Large intestine (tissue), 3 donors: ENCODE data around the gene LCTL. TPM values are rescaled to one million over a fixed set of nuclear protein-coding genes. Genes with fewer than 3 reads are reported as not detected.

ENCODE experiments used
- DNase-seq, 2 donors: peaks; one replicate each; pipeline versions ENCODE4 v3.0.0 to v3.0.0-alpha.2; 2013
- H3K27ac ChIP-seq: one replicate; pipeline ENCODE4 v1.5.1; 2013; ENCODE audit warnings: low read length
- H3K27me3 ChIP-seq: 2 replicates; pipeline ENCODE4 v1.6.1; 2013; ENCODE audit warnings: low read length; ENCODE audit not compliant: control insufficient read depth, insufficient read depth
- H3K36me3 ChIP-seq: 2 replicates; pipeline ENCODE4 v1.6.1; 2013; ENCODE audit warnings: low read length; ENCODE audit not compliant: control insufficient read depth, insufficient read depth
- H3K4me1 ChIP-seq: one replicate; pipeline ENCODE4 v1.6.1; 2013; ENCODE audit warnings: low read length; ENCODE audit not compliant: control insufficient read depth, insufficient read depth
- H3K4me3 ChIP-seq: one replicate; pipeline ENCODE4 v1.5.1; 2013; ENCODE audit warnings: low read length
- H3K9me3 ChIP-seq: one replicate; pipeline ENCODE4 v1.6.1; 2013; ENCODE audit warnings: mild to moderate bottlenecking, low read depth, low read length, moderate library complexity; ENCODE audit not compliant: control insufficient read depth
- WGBS: methylation state at CpG from one replicate; pipeline ENCODE4 v1.1.5; 2013; ENCODE audit warnings: low lambda C conversion rate; ENCODE audit not compliant: insufficient coverage; 5-methylcytosine and 5-hydroxymethylcytosine counted together
- polyA plus RNA-seq: library from polyadenylated mRNA; unstranded; fragments of 120-200 nt; gene quantifications from one replicate; pipeline ENCODE4 v1.2.1, GENCODE V29; 2013

Gene LCTL
- polyA plus RNA-seq, 1 donor: 0.34 TPM

GRCh38 chr15:66578286-66578875 lies 12.6 kb upstream of the LCTL start:
- no peak overlapping the region for H3K4me3 ChIP-seq
- H3K4me1 ChIP-seq: no peaks in the 10 kb centered on the region
- H3K27ac ChIP-seq: no peak overlapping the region
- H3K27me3 ChIP-seq: no peaks in the 10 kb centered on the region
- no peaks in the 10 kb centered on the region for H3K9me3 ChIP-seq
- WGBS: no CpG with 5 or more reads among the region's 10 CpGs
- H3K36me3 ChIP-seq: no peaks in the 10 kb centered on the region
- no peak for DNase-seq

DNA sequence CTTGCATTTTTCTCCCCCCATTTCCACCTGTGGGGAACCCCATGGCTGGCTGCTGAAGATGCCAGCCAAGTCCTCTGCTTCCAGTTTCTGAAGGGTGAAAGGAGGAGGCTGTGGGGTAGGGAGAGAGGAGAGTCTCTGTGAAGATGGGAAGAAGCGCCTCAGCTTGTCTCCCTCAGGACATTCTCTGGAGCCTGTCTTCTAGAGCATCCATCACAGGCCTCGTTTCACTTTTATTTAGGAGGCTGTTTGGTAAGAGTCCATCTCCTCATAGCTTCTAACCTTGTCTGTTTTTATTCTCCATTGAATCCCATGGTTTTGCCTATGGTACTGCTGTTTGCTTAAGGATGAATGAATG lies 8.8 kb upstream of the LCTL start:
- no peak for DNase-seq
- no peaks in the 10 kb centered on the region for H3K36me3 ChIP-seq
- H3K27ac ChIP-seq: no peak overlapping the region
- H3K4me3 ChIP-seq: no peak overlapping the region
- H3K9me3 ChIP-seq: no peaks in the 10 kb centered on the region
- H3K4me1 ChIP-seq: no peaks in the 10 kb centered on the region
- H3K27me3 ChIP-seq: no peaks in the 10 kb centered on the region
- no CpG with 5 or more reads among the region's 2 CpGs for WGBS

GRCh38 chr15:66573719-66574595 lies 8.2 kb upstream of the LCTL start:
- no peaks in the 10 kb centered on the region for H3K36me3 ChIP-seq
- no peaks in the 10 kb centered on the region for H3K4me1 ChIP-seq
- no peaks in the 10 kb centered on the region for H3K27me3 ChIP-seq
- H3K9me3 ChIP-seq: no peaks in the 10 kb centered on the region
- H3K4me3 ChIP-seq: no peak overlapping the region
- no peak for DNase-seq
- H3K27ac ChIP-seq: no peak overlapping the region
- whole genome bisulfite sequencing: 67% methylated on average over 1 of the region's 10 CpGs

DNA sequence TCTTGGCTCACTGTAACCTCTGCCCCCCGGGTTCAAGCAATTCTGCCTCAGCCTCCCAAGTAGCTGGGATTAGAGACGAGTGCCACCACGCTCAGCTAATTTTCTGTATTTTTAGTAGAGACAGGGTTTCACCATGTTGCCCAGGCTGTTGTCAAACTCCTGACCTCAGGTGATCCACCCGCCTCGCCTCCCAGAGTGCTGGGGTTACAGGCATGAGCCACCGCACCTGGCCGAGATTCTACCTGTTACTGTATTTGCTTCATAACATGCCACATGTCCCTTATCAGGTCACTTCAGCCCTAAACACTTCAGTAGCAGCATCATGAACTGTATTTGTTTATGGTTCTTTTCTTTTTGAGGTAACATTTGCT lies 7.5 kb upstream of the LCTL start:
- H3K4me1 ChIP-seq: no peaks in the 10 kb centered on the region
- no peak overlapping the region for H3K4me3 ChIP-seq
- no peaks in the 10 kb centered on the region for H3K36me3 ChIP-seq
- no CpG with 5 or more reads among the region's 7 CpGs for WGBS
- no peak overlapping the region for H3K27ac ChIP-seq
- no peaks in the 10 kb centered on the region for H3K27me3 ChIP-seq
- DNase-seq: no peak
- H3K9me3 ChIP-seq: no peaks in the 10 kb centered on the region

DNA sequence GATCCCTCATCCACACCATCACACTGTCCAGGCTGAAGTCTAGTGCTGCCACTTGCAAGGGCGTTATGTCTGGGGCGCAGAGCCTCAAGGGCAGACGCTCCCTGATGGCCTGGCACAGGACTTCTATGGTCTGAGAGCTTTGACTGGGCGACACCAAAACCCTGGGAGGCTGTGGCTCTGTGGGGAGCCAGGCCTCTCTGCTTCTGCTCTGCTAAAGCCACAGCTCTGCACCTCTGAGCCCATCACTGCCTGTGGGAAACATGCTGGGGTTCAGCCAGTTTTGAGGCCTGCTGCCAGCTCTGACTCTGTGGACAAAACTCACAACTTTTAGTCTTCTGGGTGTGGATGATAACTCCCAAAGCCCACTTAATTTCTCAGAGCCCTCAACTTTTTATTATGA lies 6.3 kb upstream of the LCTL start:
- Histone ChIP-seq H3K4me3 (no peak overlapping the region), H3K36me3 (no peaks in the 10 kb centered on the region), H3K4me1 (no peaks in the 10 kb centered on the region), H3K27me3 (no peaks in the 10 kb centered on the region), H3K27ac (no peak overlapping the region), H3K9me3 (no peaks in the 10 kb centered on the region)
- WGBS: no CpG with 5 or more reads among the region's 4 CpGs
- no peak for DNase-seq

DNA sequence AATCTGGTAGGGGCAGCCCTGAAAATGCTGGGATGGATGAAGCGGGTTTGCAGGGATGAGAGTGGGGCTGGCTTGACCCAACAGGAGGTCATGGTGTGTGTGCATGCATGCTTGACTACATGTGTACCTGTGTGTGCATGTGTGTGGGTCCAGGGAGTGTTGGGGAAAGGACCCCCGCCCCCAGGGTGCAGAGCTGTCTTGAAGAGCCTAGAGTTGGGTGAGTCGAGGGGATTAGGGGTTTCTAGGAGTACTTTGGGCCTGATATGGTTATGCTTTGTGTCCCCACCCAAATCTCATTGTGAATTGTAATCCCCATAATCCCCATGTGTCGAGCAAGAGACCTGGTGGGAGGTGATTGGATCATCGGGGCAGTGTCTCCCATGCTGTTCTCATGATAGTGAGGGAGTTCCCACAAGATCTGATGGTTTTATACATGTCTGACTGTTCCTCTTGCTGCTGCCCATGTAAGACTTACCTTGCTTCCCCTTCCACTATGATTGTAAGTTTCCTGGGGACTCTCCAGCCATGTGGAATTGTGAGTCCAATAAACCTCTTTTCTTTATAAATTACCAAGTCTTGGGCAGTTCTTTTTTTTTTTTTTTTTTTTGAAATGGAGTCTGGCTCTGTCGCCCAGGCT lies 5.2 kb upstream of the LCTL start:
- Histone ChIP-seq H3K36me3 (no peaks in the 10 kb centered on the region), H3K27ac (no peak overlapping the region), H3K27me3 (no peaks in the 10 kb centered on the region), H3K4me1 (no peaks in the 10 kb centered on the region), H3K4me3 (no peak overlapping the region), H3K9me3 (no peaks in the 10 kb centered on the region)
- no peak for DNase-seq
- WGBS: no CpG with 5 or more reads among the region's 6 CpGs

- H3K9me3 ChIP-seq: no peaks in the 10 kb centered on the region
- no peaks in the 10 kb centered on the region for H3K27me3 ChIP-seq
- H3K27ac ChIP-seq: no peak overlapping the region
- no CpG with 5 or more reads among the region's 3 CpGs for WGBS
- no peak for DNase-seq
- H3K4me1 ChIP-seq: no peaks in the 10 kb centered on the region
- no peaks in the 10 kb centered on the region for H3K36me3 ChIP-seq
- no peak overlapping the region for H3K4me3 ChIP-seq
Measured at GRCh38 chr15:66570327-66570726, 4.5 kb upstream of the LCTL start.

GRCh38 chr15:66569461-66570137 lies 3.8 kb upstream of the LCTL start:
- Histone ChIP-seq H3K27ac (no peak overlapping the region), H3K9me3 (no peaks in the 10 kb centered on the region), H3K4me1 (no peaks in the 10 kb centered on the region), H3K36me3 (no peaks in the 10 kb centered on the region), H3K4me3 (no peak overlapping the region), H3K27me3 (no peaks in the 10 kb centered on the region)
- no peak for DNase-seq
- WGBS: 100% methylated on average over 1 of the region's 9 CpGs

- DNase-seq: no peak
- no peaks in the 10 kb centered on the region for H3K9me3 ChIP-seq
- H3K4me1 ChIP-seq: no peaks in the 10 kb centered on the region
- WGBS: no CpG with 5 or more reads among the region's 7 CpGs
- H3K4me3 ChIP-seq: no peak overlapping the region
- no peak overlapping the region for H3K27ac ChIP-seq
- no peaks in the 10 kb centered on the region for H3K36me3 ChIP-seq
- no peaks in the 10 kb centered on the region for H3K27me3 ChIP-seq
Measured at GRCh38 chr15:66567897-66568296, 2.1 kb upstream of the LCTL start.

GRCh38 chr15:66566963-66567531 lies 1.2 kb upstream of the LCTL start:
- no peaks in the 10 kb centered on the region for H3K27me3 ChIP-seq
- peak; percentile 40 to 50 for DNase-seq
- no peaks in the 10 kb centered on the region for H3K4me1 ChIP-seq
- H3K27ac ChIP-seq: no peak overlapping the region
- no peaks in the 10 kb centered on the region for H3K36me3 ChIP-seq
- H3K4me3 ChIP-seq: no peak overlapping the region
- WGBS: no CpG with 5 or more reads among the region's 15 CpGs
- H3K9me3 ChIP-seq: no peaks in the 10 kb centered on the region
